DMS153 treated with DMSO at 0.1 percent for 48 hours (cell line): ENCODE results near the gene DNAI7.

Experiments used
- DNase-seq: peaks from one replicate; lab custom pipeline; 2025; ENCODE audit not compliant: unreplicated experiment; lab: John Stamatoyannopoulos, UW

Gene DNAI7, protein sequence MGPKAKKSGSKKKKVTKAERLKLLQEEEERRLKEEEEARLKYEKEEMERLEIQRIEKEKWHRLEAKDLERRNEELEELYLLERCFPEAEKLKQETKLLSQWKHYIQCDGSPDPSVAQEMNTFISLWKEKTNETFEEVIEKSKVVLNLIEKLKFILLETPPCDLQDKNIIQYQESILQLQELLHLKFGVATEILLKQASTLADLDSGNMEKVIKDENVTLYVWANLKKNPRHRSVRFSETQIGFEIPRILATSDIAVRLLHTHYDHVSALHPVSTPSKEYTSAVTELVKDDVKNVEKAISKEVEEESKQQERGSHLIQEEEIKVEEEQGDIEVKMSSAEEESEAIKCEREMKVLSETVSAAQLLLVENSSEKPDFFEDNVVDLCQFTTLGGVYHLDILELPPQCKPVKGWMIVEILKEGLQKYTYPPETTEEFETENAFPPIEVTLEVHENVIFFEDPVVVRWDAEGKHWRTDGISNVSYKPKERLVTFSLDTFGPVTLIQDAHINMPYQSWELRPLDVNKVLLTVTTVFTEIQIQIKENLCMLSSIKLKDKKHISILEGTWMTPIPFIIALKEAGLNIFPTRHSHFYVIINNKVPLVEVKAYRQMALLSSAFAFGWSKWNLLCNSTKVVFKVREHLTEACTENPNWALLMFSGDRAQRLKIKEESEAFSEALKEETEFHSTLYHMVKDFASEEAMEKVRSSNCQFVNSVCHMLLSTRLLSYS

DNA sequence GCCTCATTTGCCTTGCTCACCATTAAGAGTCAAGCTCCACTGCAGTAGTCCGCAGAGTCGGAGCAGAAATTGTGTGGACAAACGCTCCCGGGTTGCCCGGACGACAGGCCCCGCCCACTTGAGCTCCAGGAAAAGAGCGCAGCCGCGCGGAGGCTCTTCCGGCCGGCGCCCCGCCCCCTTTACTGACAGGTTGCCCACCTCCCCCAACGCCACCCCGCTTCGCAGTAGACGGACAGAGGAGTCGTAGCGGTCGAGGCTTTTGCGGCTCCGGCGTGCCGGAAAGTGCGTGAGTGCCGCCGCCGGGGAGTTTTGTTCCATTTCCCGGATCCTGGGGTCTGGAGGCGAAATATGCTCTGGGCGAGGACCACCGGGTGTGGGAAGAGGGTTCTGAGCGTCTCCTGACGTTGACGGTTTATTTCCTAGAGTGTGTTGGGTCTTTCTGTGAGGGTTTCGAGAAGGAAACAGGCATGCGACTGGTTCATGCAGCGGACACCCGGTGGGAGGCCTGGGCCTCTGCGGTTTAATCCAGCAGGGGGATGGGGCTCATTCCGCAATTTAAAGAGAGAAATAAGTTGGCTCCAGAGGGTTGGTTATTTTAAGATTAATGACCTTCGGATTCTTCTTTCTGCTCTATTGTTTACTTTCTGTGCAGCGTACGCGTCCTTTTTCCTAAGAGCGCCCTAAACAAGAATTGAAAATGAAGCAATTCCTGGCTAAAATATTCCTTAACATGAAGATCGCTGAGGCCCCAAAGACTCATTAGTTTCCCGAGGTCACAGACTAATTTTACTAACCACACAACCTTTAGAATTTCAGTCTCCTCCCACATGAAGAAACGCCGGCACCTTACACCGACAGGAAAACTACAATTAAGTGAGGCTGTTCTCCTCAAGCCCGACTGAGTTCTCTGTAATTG is at the start of gene DNAI7, which contains the start of gene ETFRF1:
DNAI7 (minus strand) TSS at position 105 of the 916 bp plus-strand sequence; CDS start at position 23, 82 bp downstream.
ETFRF1 (plus strand) TSS at position 182 of the 916 bp plus-strand sequence. CDS start 8,720 bp downstream, outside the sequence.
- peak; percentile 94 for DNase-seq

DNA sequence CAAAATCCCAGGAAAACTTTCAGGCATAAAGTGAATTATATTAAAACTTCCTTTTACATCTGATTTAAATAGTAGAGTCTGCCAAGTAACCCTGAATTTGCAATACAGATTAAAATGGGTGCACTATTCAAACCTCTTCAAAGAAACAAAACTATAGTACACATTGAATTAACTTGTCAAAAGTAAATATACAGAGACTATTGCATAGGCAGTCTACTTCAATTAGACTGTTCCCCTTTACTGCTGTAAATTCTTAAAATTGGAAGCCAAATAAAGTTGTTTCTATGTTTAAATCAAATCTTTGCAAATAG is 48.7 kb upstream of the DNAI7 start:
- DNase-seq, result no peak

DNA sequence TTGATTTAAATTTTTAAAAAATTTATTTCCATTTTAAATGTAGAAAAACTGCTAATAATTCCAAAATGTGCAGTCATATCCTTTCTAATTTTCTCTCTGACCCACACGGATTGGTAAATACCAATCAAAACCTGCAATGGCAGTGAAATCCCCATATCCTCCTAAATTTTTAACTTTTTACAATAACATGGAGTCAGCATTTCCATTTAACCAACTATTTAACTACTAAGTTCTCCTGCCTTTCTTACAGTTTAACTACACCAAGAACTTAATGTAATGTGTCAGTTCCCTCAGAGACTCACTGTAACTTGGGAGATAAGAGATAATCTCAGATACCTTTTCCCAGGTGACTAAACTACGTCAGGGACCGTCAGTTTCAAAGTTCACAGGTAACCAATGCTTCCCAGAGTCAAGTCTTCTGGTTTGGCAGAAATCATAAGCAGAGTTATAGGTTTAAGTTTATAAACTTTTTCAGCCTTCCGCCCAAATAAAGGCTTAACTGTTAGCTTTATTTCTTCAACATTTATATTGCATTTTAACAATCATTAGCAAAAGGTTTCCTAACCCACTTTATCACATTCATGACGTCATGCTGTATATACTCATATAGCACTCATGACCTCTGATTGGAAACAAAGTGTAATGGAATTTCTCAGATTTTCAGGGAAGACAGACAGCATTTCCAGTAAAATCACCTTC is 48.2 kb upstream of the DNAI7 start:
- DNase-seq, result no peak

DNA sequence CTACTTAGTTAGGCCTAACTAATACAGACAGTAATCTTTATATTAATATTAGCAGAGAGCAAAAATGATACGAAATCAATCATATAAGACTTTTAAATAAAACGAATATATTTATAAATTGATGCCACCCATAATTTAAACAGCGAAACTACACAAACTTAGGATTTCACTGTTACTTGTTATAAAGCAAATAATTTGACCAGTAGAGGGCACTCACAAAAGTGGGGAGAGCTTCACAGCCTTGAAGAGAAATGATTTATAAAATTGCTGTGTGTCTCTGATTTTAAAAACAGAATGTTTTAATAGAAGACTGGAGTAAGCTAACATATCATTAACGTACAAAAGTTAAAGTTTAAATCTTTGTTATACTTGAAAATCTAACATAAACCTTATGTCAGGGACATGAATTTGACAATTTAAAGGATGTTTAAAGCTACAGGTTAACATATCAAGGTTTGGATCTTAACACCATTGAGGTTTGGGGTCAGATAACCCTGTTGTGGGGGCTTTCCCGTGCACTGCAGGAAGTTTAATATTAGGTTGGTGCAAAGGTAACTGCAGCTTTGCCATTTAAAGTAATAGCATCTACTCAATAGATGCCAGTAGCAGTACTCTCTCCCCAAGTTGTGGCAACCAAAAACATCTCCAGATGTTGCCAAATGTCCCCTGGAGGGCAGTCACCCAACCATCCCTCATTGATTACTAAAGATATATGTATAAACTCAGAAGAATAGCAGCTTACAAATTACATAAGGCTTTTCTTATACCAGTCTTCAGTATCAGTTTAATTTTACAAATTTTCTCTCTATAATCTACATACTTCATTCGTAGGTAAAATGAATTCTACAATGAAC is 46.4 kb upstream of the DNAI7 start:
- no peak for DNase-seq

DNA sequence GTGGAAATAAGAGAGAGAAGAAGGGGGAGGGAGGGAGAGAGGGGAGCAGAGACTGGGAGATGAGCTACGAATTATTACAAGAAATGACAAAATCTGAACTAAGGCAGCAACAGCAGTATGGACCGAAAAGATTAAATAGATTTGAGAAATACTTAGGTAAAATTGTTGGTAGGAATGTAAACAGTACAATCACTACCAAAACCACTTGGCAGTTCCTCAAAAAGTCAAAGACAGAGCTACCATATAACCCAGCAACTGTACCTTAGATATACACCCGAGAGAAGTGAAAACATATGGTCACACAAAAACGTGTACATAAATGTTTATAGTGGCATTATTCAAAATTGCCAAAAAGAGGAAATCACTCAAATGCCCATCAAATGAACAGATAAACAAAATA is 41.7 kb upstream of the DNAI7 start:
- no peak for DNase-seq

DNA sequence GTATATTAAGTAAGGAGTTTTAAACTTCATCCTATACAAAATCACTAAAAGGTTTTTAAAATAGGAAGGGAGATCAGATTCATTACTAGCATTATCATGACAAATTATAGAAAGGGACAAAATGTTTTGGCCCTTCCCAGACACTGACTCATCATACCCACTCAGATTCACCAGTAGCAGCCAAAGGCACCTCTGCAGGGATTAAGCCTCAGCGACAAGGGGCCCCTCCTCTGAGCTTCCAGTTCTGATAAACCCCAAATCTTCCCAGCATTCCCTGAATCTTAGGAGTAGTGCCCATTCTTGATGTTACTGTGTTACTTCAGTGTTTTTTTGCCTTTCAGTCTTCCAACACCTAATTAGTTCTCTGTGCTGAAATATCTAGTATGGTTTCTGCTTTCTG is 41.2 kb upstream of the DNAI7 start:
- DNase-seq, result no peak

DNA sequence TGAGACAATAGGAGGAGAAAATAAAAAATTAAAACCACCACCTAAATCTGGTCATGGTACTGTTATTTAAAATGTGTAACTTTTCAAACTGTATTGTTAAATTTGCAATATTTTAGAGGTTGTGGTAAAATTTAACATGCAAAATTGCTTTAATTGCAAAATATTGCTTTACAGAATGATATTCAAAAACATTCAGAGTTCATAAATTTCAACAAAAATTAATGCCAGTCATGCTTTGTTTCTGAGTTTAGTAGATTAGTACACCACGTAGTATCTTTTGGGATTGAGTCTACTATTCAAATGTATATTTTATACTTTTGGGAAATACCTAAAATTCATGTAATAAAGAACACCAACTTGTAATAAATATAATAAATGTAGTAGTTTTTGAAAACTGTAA is 18.4 kb upstream of the DNAI7 start:
- DNase-seq, result no peak

DNA sequence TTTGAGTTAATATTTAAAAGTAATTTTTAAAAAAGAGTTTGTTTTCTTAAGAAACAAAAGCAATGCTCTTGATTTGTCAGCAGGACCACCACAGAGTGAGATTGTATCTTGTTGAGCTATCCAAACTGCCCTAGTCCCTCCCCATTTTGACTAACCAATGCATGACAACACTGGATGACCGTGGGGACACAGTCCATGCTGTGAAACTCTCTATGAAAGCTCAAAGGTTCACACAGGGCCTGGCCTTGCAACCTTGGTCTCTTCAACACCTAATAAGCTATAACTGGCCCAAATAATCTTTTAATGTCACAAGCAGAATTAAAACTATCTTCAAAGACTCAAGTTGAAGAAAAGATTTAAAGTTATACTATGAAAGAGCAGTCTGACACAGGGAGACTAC is 13.6 kb upstream of the DNAI7 start:
- no peak for DNase-seq

DNA sequence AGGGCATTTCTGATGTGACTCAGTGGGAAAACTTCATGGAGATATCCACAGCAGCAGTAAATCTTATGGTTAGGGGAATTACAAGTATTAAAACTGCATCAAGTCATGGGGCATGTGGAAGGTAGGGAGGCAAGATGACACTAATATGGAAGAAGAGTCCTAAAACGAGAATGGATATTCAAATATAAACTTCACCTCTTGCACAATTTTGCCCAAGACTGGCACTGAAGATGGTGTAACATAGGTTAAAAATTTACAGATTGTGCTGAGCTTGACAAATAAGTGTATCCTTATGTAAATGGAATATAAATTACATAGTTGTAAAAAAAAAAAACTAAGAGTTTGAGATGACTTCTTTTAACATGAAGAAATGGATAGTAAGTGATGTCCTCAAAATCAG is 12.9 kb upstream of the DNAI7 start:
- no peak for DNase-seq

DNA sequence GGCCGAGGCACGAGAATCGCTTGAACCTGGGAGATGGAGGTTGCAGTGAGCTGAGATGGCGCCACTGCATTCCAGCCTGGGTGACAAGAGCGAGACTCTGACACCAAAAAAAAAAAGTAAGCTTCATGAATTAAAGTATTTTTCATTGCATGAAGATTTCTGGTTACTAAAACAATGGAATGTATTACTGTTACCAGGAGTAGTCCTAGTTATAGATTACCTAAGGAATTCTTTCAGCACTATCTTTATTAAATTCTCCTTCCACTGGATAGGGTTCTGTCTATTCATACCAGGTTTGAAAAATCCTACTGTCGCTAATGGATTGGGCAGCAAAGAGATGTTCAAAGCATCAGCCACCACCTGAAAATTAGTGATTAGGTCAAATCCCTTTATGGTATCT is 12.5 kb upstream of the DNAI7 start:
- no peak for DNase-seq

DNA sequence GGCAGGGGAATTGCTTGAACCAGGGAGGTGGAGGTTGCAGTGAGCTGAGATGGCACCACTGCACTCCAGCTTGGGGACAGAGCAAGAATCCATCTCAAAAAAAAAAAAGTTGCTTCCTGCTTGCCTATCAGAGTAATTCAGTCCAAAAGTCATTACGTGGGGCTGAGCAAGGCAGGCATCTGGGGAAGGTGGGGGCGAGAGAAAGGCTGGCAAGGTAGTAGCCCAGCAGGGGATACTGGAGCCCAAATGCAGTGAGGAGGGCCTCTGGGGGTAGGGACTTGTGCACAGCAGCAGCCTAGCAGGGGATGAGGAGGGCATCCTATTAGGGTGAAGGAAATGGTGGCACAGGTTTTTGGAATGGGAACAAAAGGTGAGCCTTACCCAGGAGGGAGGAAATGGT is 7.2 kb upstream of the DNAI7 start:
- DNase-seq, result no peak

DNA sequence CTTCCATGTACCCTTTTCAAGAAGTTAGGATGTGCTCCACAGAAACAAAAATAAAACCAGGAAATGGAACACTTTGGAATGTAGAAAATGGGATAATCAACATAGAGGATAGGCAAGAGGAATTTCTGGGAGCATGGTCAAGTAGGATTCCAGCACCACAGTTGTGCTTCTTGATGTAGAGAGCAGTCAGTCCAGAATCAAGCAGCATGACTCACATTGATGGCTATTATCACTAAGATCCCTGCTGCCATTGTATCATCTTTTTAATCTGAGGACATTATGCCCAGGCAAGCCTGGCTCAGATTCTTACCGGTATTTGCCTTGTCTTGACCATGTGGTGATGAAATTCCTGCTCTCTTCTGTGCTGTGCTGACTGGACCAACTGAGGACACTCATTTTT is 5.7 kb upstream of the DNAI7 start:
- DNase-seq, result no peak

DNA sequence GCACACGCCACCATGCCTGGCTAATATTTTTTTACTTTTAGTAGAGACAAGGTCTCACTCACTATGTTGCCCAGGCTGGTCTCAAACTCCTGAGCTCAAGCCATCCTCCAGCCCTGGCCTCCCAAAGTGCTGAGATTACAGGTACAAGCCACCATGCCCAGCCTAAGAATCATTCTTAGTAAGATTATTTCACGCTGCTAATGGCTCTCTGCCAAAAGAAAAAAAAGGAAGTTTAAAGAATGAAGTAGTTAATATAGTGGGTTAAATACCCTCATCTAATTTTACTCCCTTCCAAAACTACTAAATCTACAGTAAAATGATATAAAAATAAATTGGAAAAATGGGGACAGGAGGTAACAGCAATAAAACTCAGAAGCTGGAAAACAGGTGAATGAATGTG is 2.6 kb upstream of the DNAI7 start:
- DNase-seq, result no peak

DNA sequence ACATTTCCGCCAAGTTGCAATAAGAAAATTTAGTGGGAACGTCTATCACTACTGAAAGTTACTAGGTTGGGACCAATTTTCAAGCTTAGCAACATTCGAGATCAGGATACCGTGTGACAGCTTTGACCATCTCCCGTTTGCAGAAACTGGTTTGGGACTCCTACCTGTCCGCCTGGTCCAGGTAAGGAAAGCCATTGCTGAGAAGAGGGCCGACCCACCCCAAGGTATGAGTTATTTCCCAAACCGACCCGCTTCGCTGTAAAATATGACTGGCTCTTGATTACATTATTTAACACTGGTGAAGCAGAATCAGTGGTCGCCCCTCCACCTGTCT is 271 bp downstream of the DNAI7 start:
- no peak for DNase-seq

DNA sequence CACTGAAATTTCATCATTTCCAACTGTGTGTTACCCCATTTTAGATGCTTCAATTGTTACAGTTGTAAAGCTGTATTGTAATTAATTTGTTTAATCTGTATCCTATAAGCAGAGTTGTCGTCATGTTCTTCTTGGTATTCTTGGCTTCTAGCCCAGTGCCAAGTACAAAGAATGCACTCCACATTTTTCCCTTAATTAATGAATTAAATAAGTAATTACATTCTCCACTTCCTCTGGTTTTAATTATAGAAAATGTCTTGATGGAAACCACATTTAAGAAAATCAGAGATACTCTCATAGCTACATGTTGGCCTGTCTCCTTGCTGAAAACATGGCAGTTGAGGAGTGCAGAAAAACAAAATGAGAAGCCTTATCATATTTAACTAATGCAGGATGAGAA is 746 bp downstream of the DNAI7 start:
- no peak for DNase-seq

DNA sequence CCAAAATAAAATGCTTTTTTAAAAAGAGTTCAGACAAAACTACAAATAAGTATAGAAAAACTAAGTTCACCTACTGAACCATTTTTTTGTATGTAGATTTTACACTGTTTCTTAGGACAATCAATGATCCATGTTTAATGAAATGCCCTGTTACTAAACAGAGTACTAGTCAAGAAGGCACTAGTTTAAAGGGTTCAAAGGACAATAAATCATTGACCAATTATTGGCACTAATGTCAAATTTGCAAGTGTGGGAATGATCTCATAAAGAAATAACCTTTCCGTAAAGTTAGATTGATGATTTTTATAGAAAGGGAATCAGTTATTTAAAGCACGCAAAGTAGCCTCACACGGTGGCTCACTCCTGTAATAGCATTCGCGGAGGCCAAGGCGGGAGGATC is 4.2 kb downstream of the DNAI7 start:
- DNase-seq, result no peak

DNA sequence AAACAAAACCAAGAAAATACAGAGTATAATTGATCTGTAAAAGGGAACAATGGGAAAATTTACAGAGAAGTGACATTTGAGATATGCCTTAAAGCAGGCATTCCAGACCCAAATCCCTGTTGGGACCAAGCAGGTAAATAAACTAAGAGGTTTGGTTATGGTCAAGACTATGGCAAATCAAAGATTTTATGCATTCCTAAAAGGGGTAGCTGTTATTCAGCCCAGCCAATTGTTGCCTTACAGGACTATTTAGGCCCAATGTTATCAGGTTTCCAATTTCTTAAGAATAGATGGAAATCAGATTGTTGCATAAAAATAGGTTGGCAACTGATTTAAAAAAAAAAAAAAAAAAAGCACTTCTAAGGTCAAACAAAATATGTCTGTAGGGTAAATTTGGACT is 5.3 kb downstream of the DNAI7 start:
- no peak for DNase-seq

DNA sequence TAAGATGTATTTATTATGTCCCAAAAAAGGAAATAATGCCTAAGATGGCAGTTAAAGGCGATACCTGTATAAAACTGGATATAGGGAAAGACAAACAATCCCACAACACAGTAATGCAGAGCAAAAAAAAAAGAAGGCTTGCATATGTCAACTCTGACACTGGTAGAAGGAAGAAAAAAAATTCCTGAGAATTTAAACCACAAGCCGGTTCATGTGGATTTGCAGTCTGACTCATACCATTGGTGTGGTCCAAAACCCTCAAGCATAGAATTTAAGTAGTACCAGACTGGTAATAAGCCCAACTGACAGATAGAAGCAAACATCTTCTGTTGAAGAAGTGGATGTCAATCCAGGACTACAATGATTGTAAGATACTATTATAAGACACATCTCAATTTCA is 7.2 kb downstream of the DNAI7 start:
- no peak for DNase-seq

DNA sequence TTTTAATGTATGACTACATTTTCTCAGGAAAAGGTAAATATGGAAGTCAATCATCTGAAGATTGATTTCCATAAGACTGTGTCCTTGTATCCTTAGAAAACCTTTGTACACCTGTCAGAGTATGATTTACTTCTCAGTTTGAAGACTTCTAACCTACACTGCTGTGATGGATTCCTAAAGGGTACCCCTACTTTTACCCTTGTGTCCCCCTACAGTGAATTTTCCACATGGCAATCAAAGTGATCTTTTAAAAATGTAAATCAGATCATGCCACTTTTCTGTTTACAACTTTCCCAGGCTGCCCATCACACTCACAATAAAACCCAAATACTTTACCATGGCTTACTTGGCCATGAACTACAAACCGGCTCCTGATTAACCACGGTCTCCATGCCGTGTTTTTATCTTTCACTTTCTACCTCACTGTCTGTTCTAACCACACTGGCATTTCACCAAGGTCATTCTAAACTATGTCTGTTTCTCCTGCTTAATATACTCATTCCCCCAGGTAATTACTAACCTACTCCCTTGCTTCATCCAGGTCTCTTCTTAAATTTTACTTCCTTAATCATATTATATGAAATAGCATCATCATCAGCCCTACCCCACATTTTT is 8.1 kb downstream of the DNAI7 start:
- no peak for DNase-seq
